Measurements from ENCODE around the gene MN1. TPM values are rescaled to one million over a fixed set of nuclear protein-coding genes. Genes with fewer than 3 reads are reported as not detected.

MN1 gene
- polyA plus RNA-seq, 3 donors, result 0.06 to 0.38 (median 0.29) TPM

DNA sequence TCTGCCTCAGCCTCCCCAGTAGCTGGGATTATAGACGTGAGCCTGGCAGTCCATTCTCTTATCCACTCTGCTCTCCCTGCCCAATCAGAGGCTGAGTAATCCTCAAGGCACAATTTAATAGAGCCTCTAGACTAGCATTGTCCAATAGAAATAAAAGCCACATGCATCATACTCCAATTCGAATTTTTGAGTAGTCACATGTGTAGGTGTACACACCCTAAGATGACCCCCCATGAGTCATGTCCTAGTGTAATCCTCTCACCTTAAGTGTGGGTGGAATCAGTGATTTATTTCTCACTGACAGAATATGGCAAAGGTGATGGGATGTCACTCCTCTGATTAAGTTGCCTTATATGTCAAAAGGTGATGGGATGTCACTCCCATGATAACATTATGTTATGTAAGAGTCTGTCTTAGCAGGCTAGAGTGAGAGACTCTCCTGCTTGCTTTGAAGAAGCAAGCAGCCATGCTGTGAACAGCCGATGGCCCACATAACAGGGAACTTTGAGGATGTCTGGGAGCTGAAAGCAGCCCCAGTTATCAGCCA is 61.3 kb downstream of the MN1 start:
- peaks cover 5 to 7% of the 10 kb centered on the region in 2 donors for H3K9me3 ChIP-seq (replicated peaks in 1 of 2; ENCODE audit: control insufficient read depth in 1 of 2, insufficient read depth in 1 of 2, low read length in 2 of 2)
- peaks cover 0 to 2% (median 1%) of the 10 kb centered on the region in 3 donors for H3K27me3 Mint-ChIP-seq (ENCODE audit: low read depth in 3 of 3)
- intact Hi-C loops (cut with micrococcal nuclease), result no loop called here
- H3K4me2 ChIP-seq (replicated peaks; ENCODE audit: extremely low read depth, low read length, poor library complexity, severe bottlenecking), result no peak overlapping the region
- no peak for TF ChIP-seq CTCF (IDR thresholded peaks at IDR 0.05)
- no peak overlapping the region for H2AFZ ChIP-seq (ENCODE audit: insufficient read depth, low read depth, low read length, poor library complexity, severe bottlenecking)
- H3K79me2 ChIP-seq (ENCODE audit: insufficient read depth, low read length), result no peaks in the 10 kb centered on the region
- H3K4me1 Mint-ChIP-seq, result no peaks in the 10 kb centered on the region
- no peaks in the 10 kb centered on the region for H3K4me1 ChIP-seq (ENCODE audit: control insufficient read depth in 1 of 2, insufficient read depth in 2 of 2, low read length in 2 of 2)
- 85% methylated on average over 2 of the region's 3 CpGs for WGBS (ENCODE audit: insufficient coverage)
- H4K20me1 ChIP-seq (ENCODE audit: insufficient read depth, low read length), result no peaks in the 10 kb centered on the region
- no peak overlapping the region for H3K27ac ChIP-seq (ENCODE audit: low read depth in 1 of 2, low read length in 2 of 2)
- H3K9ac ChIP-seq (ENCODE audit: insufficient read depth, low read length, poor library complexity, severe bottlenecking), result no peak overlapping the region
- no peaks in the 10 kb centered on the region for H3K36me3 ChIP-seq (replicated peaks in 1 of 2; ENCODE audit: control insufficient read depth in 1 of 2, insufficient read depth in 2 of 2, low read length in 2 of 2)
- no peak for DNase-seq
- peaks cover 2 to 15% (median 10%) of the 10 kb centered on the region in 7 donors for H3K9me3 Mint-ChIP-seq
- H3K27me3 ChIP-seq (ENCODE audit: control insufficient read depth in 2 of 2, insufficient read depth in 2 of 2, low read length in 2 of 2), result no peaks in the 10 kb centered on the region
- no peaks in the 10 kb centered on the region for H3K36me3 Mint-ChIP-seq
- H3K4me3 ChIP-seq (replicated peaks in 1 of 3; ENCODE audit: low read depth in 2 of 3, low read length in 3 of 3), result no peak overlapping the region
- no peak overlapping the region for H3K27ac Mint-ChIP-seq
- H3K4me3 Mint-ChIP-seq, result no peak overlapping the region

DNA sequence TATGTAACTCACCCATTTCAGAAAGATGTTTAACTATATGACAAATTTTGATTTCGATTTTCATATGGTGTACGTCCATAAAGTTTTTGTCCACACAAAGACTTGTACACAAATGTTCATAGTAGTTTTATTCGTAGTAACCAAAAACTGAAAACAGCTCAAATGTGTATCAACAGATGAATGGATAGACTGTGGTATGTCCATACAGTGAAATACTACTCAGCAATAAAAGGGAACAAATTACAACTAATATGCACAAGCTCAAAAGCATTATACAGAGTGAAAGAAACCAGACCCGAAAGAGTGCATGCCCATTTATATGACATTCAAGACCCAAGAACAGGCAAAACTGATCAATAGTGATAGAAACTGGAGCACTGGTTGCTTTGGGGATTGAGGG is 64.0 kb downstream of the MN1 start:
- Mint-ChIP-seq H3K27me3 (ENCODE audit: low read depth in 3 of 3) (no peaks in the 10 kb centered on the region), H3K36me3 (no peaks in the 10 kb centered on the region), H3K4me3 (no peak overlapping the region), H3K9me3 (peaks cover 2 to 17% (median 10%) of the 10 kb centered on the region in 7 donors), H3K27ac (no peak overlapping the region), H3K4me1 (no peaks in the 10 kb centered on the region)
- intact Hi-C loops (cut with micrococcal nuclease), result no loop called here
- Histone ChIP-seq H3K9ac (ENCODE audit: insufficient read depth, low read length, poor library complexity, severe bottlenecking) (no peak overlapping the region), H3K36me3 (replicated peaks in 1 of 2; ENCODE audit: control insufficient read depth in 1 of 2, insufficient read depth in 2 of 2, low read length in 2 of 2) (no peaks in the 10 kb centered on the region), H4K20me1 (ENCODE audit: insufficient read depth, low read length) (no peaks in the 10 kb centered on the region), H3K4me2 (replicated peaks; ENCODE audit: extremely low read depth, low read length, poor library complexity, severe bottlenecking) (no peak overlapping the region), H3K79me2 (ENCODE audit: insufficient read depth, low read length) (no peaks in the 10 kb centered on the region), H3K4me1 (ENCODE audit: control insufficient read depth in 1 of 2, insufficient read depth in 2 of 2, low read length in 2 of 2) (no peaks in the 10 kb centered on the region), H3K9me3 (replicated peaks in 1 of 2; ENCODE audit: control insufficient read depth in 1 of 2, insufficient read depth in 1 of 2, low read length in 2 of 2) (peaks cover 5 to 7% of the 10 kb centered on the region in 2 donors), H2AFZ (ENCODE audit: insufficient read depth, low read depth, low read length, poor library complexity, severe bottlenecking) (no peak overlapping the region), H3K27me3 (ENCODE audit: control insufficient read depth in 2 of 2, insufficient read depth in 2 of 2, low read length in 2 of 2) (no peaks in the 10 kb centered on the region), H3K4me3 (replicated peaks in 1 of 3; ENCODE audit: low read depth in 2 of 3, low read length in 3 of 3) (no peak overlapping the region), H3K27ac (ENCODE audit: low read depth in 1 of 2, low read length in 2 of 2) (no peak overlapping the region)
- WGBS (ENCODE audit: insufficient coverage), result no CpG with 5 or more reads among the region's 4 CpGs
- TF ChIP-seq CTCF (IDR thresholded peaks at IDR 0.05), result no peak
- DNase-seq, result no peak

Measured in CD14-positive monocyte (primary cell).